IMR-90 (cell line): ENCODE results near the gene SLC9A9. TPM values are rescaled to one million over a fixed set of nuclear protein-coding genes. Genes with fewer than 3 reads are reported as not detected.

Experiments used
- ATAC-seq: fragments of 200-7000 bp; cut with Tn5 transposase; 2 replicates; pipeline ENCODE4 v1.9.1; 2020; ENCODE audit warnings: low read depth, mild to moderate bottlenecking, moderate library complexity
- BruUV-seq: library from RNA; stranded (reverse); fragments of 400-500 nt; replicated peaks from 2 replicates; lab custom pipeline; 2021; lab: Mats Ljungman, UMichigan
- CTCF ChIA-PET: fragments of 300-600 bp; formaldehyde crosslinking; extraction: SDS; loops from one replicate; lab custom pipeline; 2021; ENCODE audit warnings: antibody characterized with exemption; lab: Yijun Ruan, JAX
- POLR2A ChIA-PET: fragments of 300-600 bp; sonication (Branson Sonifier 250); formaldehyde crosslinking; loops from one replicate; lab custom pipeline; 2022; ENCODE audit warnings: antibody characterized with exemption; ENCODE audit not compliant: unreplicated experiment; lab: Charles Lee
- DNase-seq: peaks from one replicate; pipeline ENCODE4 v3.0.0; 2013
- H2AFZ ChIP-seq: replicated peaks from 2 replicates; pipeline ENCODE3; 2013; ENCODE audit warnings: low read length, mild to moderate bottlenecking; ENCODE audit not compliant: poor library complexity
- H2AK5ac ChIP-seq: 2 replicates; pipeline ENCODE4 v1.6.1; 2013; ENCODE audit warnings: low read depth, low read length, inconsistent platforms
- H2AK9ac ChIP-seq: replicated peaks from 2 replicates; pipeline ENCODE3; 2013; ENCODE audit warnings: mild to moderate bottlenecking, low read depth, low read length, moderate library complexity; ENCODE audit not compliant: poor library complexity
- H2BK120ac ChIP-seq: 2 replicates; pipeline ENCODE4 v1.6.1; 2013; ENCODE audit warnings: low read depth, low read length, inconsistent platforms
- H2BK15ac ChIP-seq: 3 replicates; pipeline ENCODE4 v1.6.1; 2013; ENCODE audit warnings: low read depth, low read length, inconsistent platforms
- H2BK20ac ChIP-seq: 2 replicates; pipeline ENCODE4 v1.6.1; 2013; ENCODE audit warnings: low read depth, mild to moderate bottlenecking, inconsistent platforms, low read length, moderate library complexity
- H2BK5ac ChIP-seq: 2 replicates; pipeline ENCODE4 v1.6.1; 2013; ENCODE audit warnings: mild to moderate bottlenecking, low read depth, low read length, inconsistent platforms; ENCODE audit not compliant: poor library complexity, severe bottlenecking
- H3K14ac ChIP-seq: replicated peaks from 2 replicates; pipeline ENCODE4 v1.6.1; 2013; ENCODE audit warnings: low read depth, low read length, inconsistent platforms
- H3K18ac ChIP-seq: 2 replicates; pipeline ENCODE4 v1.6.1; 2013; ENCODE audit warnings: low read depth, low read length, control low read depth
- H3K23ac ChIP-seq: 2 replicates; pipeline ENCODE4 v1.6.1; 2013; ENCODE audit warnings: low read depth, low read length, inconsistent platforms
- H3K27ac ChIP-seq: 2 replicates; pipeline ENCODE4 v1.5.1; 2013; ENCODE audit warnings: mild to moderate bottlenecking, control low read depth, low read length; ENCODE audit not compliant: insufficient read depth
- H3K27me3 ChIP-seq: 2 replicates; pipeline ENCODE4 v1.6.1; 2013; ENCODE audit warnings: low read length; ENCODE audit not compliant: control insufficient read depth, insufficient read depth
- H3K36me3 ChIP-seq: 2 replicates; pipeline ENCODE4 v1.6.1; 2013; ENCODE audit warnings: low read length, mixed read lengths; ENCODE audit not compliant: control insufficient read depth, insufficient read depth
- H3K4ac ChIP-seq: 2 replicates; pipeline ENCODE4 v1.6.1; 2013; ENCODE audit warnings: low read depth, low read length, inconsistent platforms
- H3K4me1 ChIP-seq: 2 replicates; pipeline ENCODE4 v1.6.1; 2013; ENCODE audit warnings: low read length, mixed read lengths; ENCODE audit not compliant: control insufficient read depth, insufficient read depth
- H3K4me2 ChIP-seq: 2 replicates; pipeline ENCODE4 v1.6.1; 2013; ENCODE audit warnings: low read depth, mild to moderate bottlenecking, control low read depth, low read length, moderate library complexity
- H3K4me3 ChIP-seq: 2 replicates; pipeline ENCODE4 v1.5.1; 2013; ENCODE audit warnings: low read depth, mild to moderate bottlenecking, control low read depth, low read length, moderate library complexity; ENCODE audit not compliant: insufficient read depth
- H3K56ac ChIP-seq: 2 replicates; pipeline ENCODE4 v1.6.1; 2013; ENCODE audit warnings: low read length, inconsistent platforms; ENCODE audit not compliant: insufficient read depth; ENCODE audit errors: extremely low read depth
- H3K79me1 ChIP-seq, 2 experiments: 2 replicates each; pipeline ENCODE4 v1.6.1; 2013; ENCODE audit warnings: low read length in 2 of 2, inconsistent platforms in 1 of 2, low read depth in 1 of 2
- H3K9ac ChIP-seq: 2 replicates; pipeline ENCODE4 v1.6.1; 2013; ENCODE audit warnings: low read depth, low read length, control low read depth
- H3K9me1 ChIP-seq: 2 replicates; pipeline ENCODE4 v1.6.1; 2013; ENCODE audit warnings: low read length, inconsistent platforms; ENCODE audit not compliant: insufficient read depth
- H3K9me3 ChIP-seq: 2 replicates; pipeline ENCODE4 v1.6.1; 2013; ENCODE audit warnings: low read length; ENCODE audit not compliant: control insufficient read depth, insufficient read depth
- H4K20me1 ChIP-seq: 2 replicates; pipeline ENCODE4 v1.6.1; 2013; ENCODE audit warnings: low read length, inconsistent platforms; ENCODE audit not compliant: insufficient read depth
- H4K5ac ChIP-seq: 2 replicates; pipeline ENCODE4 v1.6.1; 2013; ENCODE audit warnings: mild to moderate bottlenecking, low read depth, low read length, control low read depth
- H4K8ac ChIP-seq, 2 experiments: 2 replicates each; pipeline ENCODE4 v1.6.1; 2013; ENCODE audit warnings: low read depth in 2 of 2, low read length in 2 of 2, control low read depth in 1 of 2, inconsistent platforms in 1 of 2
- H4K91ac ChIP-seq: 2 replicates; pipeline ENCODE4 v1.6.1; 2013; ENCODE audit warnings: low read depth, low read length, inconsistent platforms; ENCODE audit not compliant: insufficient read depth
- BHLHE40 ChIP-seq: fragments of 150-350 bp; IDR thresholded peaks from 2 replicates; pipeline ENCODE4 v1.6.1; 2016; ENCODE audit warnings: mild to moderate bottlenecking, low read depth, low read length
- CEBPB ChIP-seq: IDR thresholded peaks from 2 replicates; pipeline ENCODE4 v1.6.1; 2012; ENCODE audit warnings: low read depth, low read length, improper control_type of control experiment
- CHD1 ChIP-seq: IDR thresholded peaks from 2 replicates; pipeline ENCODE4 v1.6.1; 2012; ENCODE audit warnings: low read depth, low read length, improper control_type of control experiment
- CTCF ChIP-seq: conservative IDR thresholded peaks from 2 replicates; pipeline ENCODE4 v1.5.1; 2012; ENCODE audit warnings: mild to moderate bottlenecking, low read depth, low read length, improper control_type of control experiment
- ELK1 ChIP-seq: fragments of 150-350 bp; IDR thresholded peaks from 2 replicates; pipeline ENCODE4 v1.6.1; 2016; ENCODE audit warnings: low read depth, mild to moderate bottlenecking, low read length, moderate library complexity, borderline replicate concordance
- FOS ChIP-seq: fragments of 150-350 bp; IDR thresholded peaks from 2 replicates; pipeline ENCODE4 v1.6.1; 2016; ENCODE audit warnings: low read depth, low read length
- MAFK ChIP-seq: IDR thresholded peaks from 2 replicates; pipeline ENCODE4 v1.6.1; 2012; ENCODE audit warnings: low read depth, low read length, improper control_type of control experiment
- MAZ ChIP-seq: IDR thresholded peaks from 2 replicates; pipeline ENCODE4 v1.6.1; 2012; ENCODE audit warnings: low read depth, mild to moderate bottlenecking, low read length, improper control_type of control experiment, moderate library complexity, borderline replicate concordance
- MXI1 ChIP-seq: IDR thresholded peaks from 2 replicates; pipeline ENCODE4 v1.6.1; 2012; ENCODE audit warnings: low read depth, mild to moderate bottlenecking, low read length, moderate library complexity, borderline replicate concordance
- NFE2L2 ChIP-seq: fragments of 150-350 bp; IDR thresholded peaks from 2 replicates; pipeline ENCODE4 v1.6.1; 2016; ENCODE audit warnings: low read depth, mild to moderate bottlenecking, low read length
- POLR2A ChIP-seq: IDR thresholded peaks from 2 replicates; pipeline ENCODE4 v1.6.1; 2012; ENCODE audit warnings: mild to moderate bottlenecking, low read depth, low read length
- RAD21 ChIP-seq: IDR thresholded peaks from 2 replicates; pipeline ENCODE4 v1.6.1; 2012; ENCODE audit warnings: low read length, improper control_type of control experiment
- RCOR1 ChIP-seq: IDR thresholded peaks from 2 replicates; pipeline ENCODE4 v1.6.1; 2012; ENCODE audit warnings: mild to moderate bottlenecking, low read length, improper control_type of control experiment; ENCODE audit not compliant: insufficient replicate concordance
- RFX5 ChIP-seq: IDR thresholded peaks from 2 replicates; pipeline ENCODE4 v1.8.0; 2012; ENCODE audit warnings: low read depth, mild to moderate bottlenecking, low read length, moderate library complexity
- SMC3 ChIP-seq: fragments of 150-350 bp; IDR thresholded peaks from 2 replicates; pipeline ENCODE4 v1.6.1; 2016; ENCODE audit warnings: low read depth, mild to moderate bottlenecking, antibody characterized with exemption, low read length, moderate library complexity
- USF2 ChIP-seq: fragments of 150-350 bp; IDR thresholded peaks from 2 replicates; pipeline ENCODE4 v1.6.1; 2017; ENCODE audit warnings: mild to moderate bottlenecking, antibody characterized with exemption, low read length, low read depth
- WGBS, 2 experiments: methylation state at CpG; one replicate each; pipeline versions ENCODE4 v1.1.5 to v1.1.7; 2013; ENCODE audit warnings: missing lambda C conversion rate in 2 of 2; ENCODE audit not compliant: insufficient read length in 1 of 2; ENCODE audit errors: extremely low coverage in 2 of 2; 5-methylcytosine and 5-hydroxymethylcytosine counted together
- dilution Hi-C: fragments of 300-500 bp; cut with HindIII; formaldehyde crosslinking; loops from one replicate; pipeline ENCODE4 v1.14.3; 2018; ENCODE audit warnings: low sequenced_read_pairs; ENCODE audit not compliant: unreplicated experiment
- in situ Hi-C: fragments of 300-500 bp; cut with MboI; formaldehyde crosslinking; loops from 3 replicates; pipeline ENCODE4 v1.14.3; 2019; ENCODE audit warnings: low sequenced_read_pairs, inconsistent platforms, mixed read lengths
- intact Hi-C: fragments of 100-400 bp; cut with micrococcal nuclease; formaldehyde crosslinking; loops from 2 replicates; pipeline ENCODE4 v1.10.0; 2022
- polyA plus RNA-seq, 3 experiments: library from polyadenylated mRNA; depleted of rRNA; stranded (reverse); fragments of >200 nt; gene quantifications; 2 replicates each; pipeline ENCODE4 v1.2.3, GENCODE V29; 2012; ENCODE audit warnings: low replicate concordance in 1 of 3
- total RNA-seq: library from RNA; depleted of rRNA; stranded (reverse); fragments of >200 nt; gene quantifications from 2 replicates; pipeline ENCODE4 v1.2.3, GENCODE V29; 2012

The SLC9A9 gene
- total and polyA plus RNA-seq, 2 of the 4 experiments (the other 2 are of a cell fraction): 1.4 to 2.3 TPM

GRCh38 chr3:143699424-143699823 is 148.8 kb downstream of the SLC9A9 start:
- H3K9me1 ChIP-seq: no peaks in the 10 kb centered on the region
- no peaks in the 10 kb centered on the region for H4K20me1 ChIP-seq
- dilution Hi-C loops: no loop called here
- H3K36me3 ChIP-seq: no peaks in the 10 kb centered on the region
- H3K4me1 ChIP-seq: no peaks in the 10 kb centered on the region
- H3K9me3 ChIP-seq: no peaks in the 10 kb centered on the region
- H3K9ac ChIP-seq: no peak overlapping the region
- H2BK20ac ChIP-seq: no peak overlapping the region
- H2BK15ac ChIP-seq: no peak overlapping the region
- H3K79me1 ChIP-seq: no peaks in the 10 kb centered on the region
- TF ChIP-seq RFX5 (no peak), FOS (no peak), CEBPB (no peak), SMC3 (no peak), MXI1 (no peak), MAFK (no peak), RAD21 (no peak), MAZ (no peak), CHD1 (no peak), ELK1 (no peak), BHLHE40 (no peak), CTCF (no peak), NFE2L2 (no peak), POLR2A (no peak), USF2 (no peak), RCOR1 (no peak)
- H4K91ac ChIP-seq: no peak overlapping the region
- H3K18ac ChIP-seq: no peak overlapping the region
- no TSS peak for BruUV-seq
- no peak overlapping the region for H2AK9ac ChIP-seq
- H2AK5ac ChIP-seq: no peak overlapping the region
- no peak overlapping the region for H2AFZ ChIP-seq
- no peaks in the 10 kb centered on the region for H3K27me3 ChIP-seq
- ChIA-PET CTCF (no interaction called here), POLR2A (no interaction called here)
- no peak overlapping the region for H4K8ac ChIP-seq
- H3K4ac ChIP-seq: no peak overlapping the region
- ATAC-seq (no peak), DNase-seq (no peak)
- no peak overlapping the region for H3K4me2 ChIP-seq
- no CpG with 5 or more reads among the region's 3 CpGs for WGBS, 2 experiments
- H3K27ac ChIP-seq: no peak overlapping the region
- H2BK5ac ChIP-seq: no peak overlapping the region
- no peak overlapping the region for H3K14ac ChIP-seq
- intact Hi-C loops: no loop called here
- H2BK120ac ChIP-seq: no peak overlapping the region
- H3K4me3 ChIP-seq: no peak overlapping the region
- no peak overlapping the region for H3K23ac ChIP-seq
- in situ Hi-C loops: no loop called here
- no peak overlapping the region for H4K5ac ChIP-seq
- H3K56ac ChIP-seq: no peak overlapping the region
